OCI-LY3 (cell line): Measurements from ENCODE around the gene REEP1.

Source experiments
- CTCF ChIP-seq: fragments of 200-600, 300-600 bp; sonication (generic); IDR thresholded peaks from 2 replicates; pipeline ENCODE4 v1.5.1; 2014; ENCODE audit warnings: antibody characterized with exemption, low read length, low read depth
- EZH2phosphoT487 ChIP-seq: fragments of 200-600 bp; shearing (Covaris generic); IDR thresholded peaks from 2 replicates; pipeline ENCODE4 v1.6.1; 2018; ENCODE audit warnings: antibody characterized with exemption, mixed run types, low read depth

DNA sequence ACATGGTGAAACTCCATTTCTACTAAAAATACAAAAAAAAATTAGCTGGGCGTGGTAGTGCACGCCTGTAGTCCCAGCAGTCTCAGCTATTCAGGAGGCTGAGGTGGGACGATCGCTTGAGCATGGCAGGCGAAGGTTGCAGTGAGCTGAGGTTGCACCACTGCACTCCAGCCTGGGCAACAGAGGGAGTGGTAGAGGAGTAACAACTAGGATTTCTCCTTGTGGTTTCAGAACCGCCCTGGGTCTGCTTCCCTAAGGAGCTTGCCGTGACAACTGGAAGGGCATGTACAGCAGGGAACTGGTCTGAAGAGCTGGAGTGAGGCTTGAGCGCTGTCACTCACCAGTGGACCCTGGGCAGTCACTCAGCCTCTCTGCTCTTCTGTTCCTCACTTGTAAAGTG lies 29.1 kb downstream of the REEP1 start:
- TF ChIP-seq CTCF (no peak), EZH2phosphoT487 (no peak)
